ENCODE results near the gene MATCAP1.

Gene MATCAP1

GRCh38 chr16:67141391-67141790, 42.4 kb downstream of the MATCAP1 start:
- no peak for TF ChIP-seq CTCF (IDR thresholded peaks at IDR 0.05; ENCODE audit: low read depth, low read length)
- Histone ChIP-seq H3K36me3 (peaks cover 76% of the 10 kb centered on the region), H3K4me1 (no peaks in the 10 kb centered on the region), H3K4me3 (ENCODE audit: low read depth, low read length) (no peak overlapping the region), H3K9me3 (no peaks in the 10 kb centered on the region), H3K27me3 (no peaks in the 10 kb centered on the region)
- DNase-seq, result no peak

- H3K36me3 ChIP-seq, result peaks cover 69% of the 10 kb centered on the region
- H3K9me3 ChIP-seq, result no peaks in the 10 kb centered on the region
- no peaks in the 10 kb centered on the region for H3K27me3 ChIP-seq
- no peaks in the 10 kb centered on the region for H3K4me1 ChIP-seq
- DNase-seq, result no peak
- H3K4me3 ChIP-seq (ENCODE audit: low read depth, low read length), result no peak overlapping the region
- no peak for TF ChIP-seq CTCF (IDR thresholded peaks at IDR 0.05; ENCODE audit: low read depth, low read length)
These were observed 46.2 kb downstream of the MATCAP1 start for GRCh38 chr16:67137605-67138004.

- no peaks in the 10 kb centered on the region for H3K9me3 ChIP-seq
- no peak for TF ChIP-seq CTCF (IDR thresholded peaks at IDR 0.05; ENCODE audit: low read depth, low read length)
- H3K27me3 ChIP-seq, result no peaks in the 10 kb centered on the region
- H3K36me3 ChIP-seq, result peaks cover 30% of the 10 kb centered on the region
- no peak for DNase-seq
- no peak overlapping the region for H3K4me3 ChIP-seq (ENCODE audit: low read depth, low read length)
- no peaks in the 10 kb centered on the region for H3K4me1 ChIP-seq
These were observed 54.3 kb downstream of the MATCAP1 start for GRCh38 chr16:67129422-67129821.

GRCh38 chr16:67128887-67129286, 54.9 kb downstream of the MATCAP1 start:
- H3K27me3 ChIP-seq, result no peaks in the 10 kb centered on the region
- H3K4me1 ChIP-seq, result no peaks in the 10 kb centered on the region
- TF ChIP-seq CTCF (IDR thresholded peaks at IDR 0.05; ENCODE audit: low read depth, low read length), result no peak
- no peaks in the 10 kb centered on the region for H3K9me3 ChIP-seq
- no peak overlapping the region for H3K4me3 ChIP-seq (ENCODE audit: low read depth, low read length)
- no peak for DNase-seq
- peaks cover 24% of the 10 kb centered on the region for H3K36me3 ChIP-seq

- Histone ChIP-seq H3K4me3 (ENCODE audit: low read depth, low read length) (no peak overlapping the region), H3K9me3 (no peaks in the 10 kb centered on the region), H3K4me1 (no peaks in the 10 kb centered on the region), H3K36me3 (peaks cover 25% of the 10 kb centered on the region), H3K27me3 (no peaks in the 10 kb centered on the region)
- no peak for TF ChIP-seq CTCF (IDR thresholded peaks at IDR 0.05; ENCODE audit: low read depth, low read length)
- DNase-seq, result no peak
These were observed 55.3 kb downstream of the MATCAP1 start for GRCh38 chr16:67128417-67128816.

All from BE2C (cell line).